8988T (cell line): Measurements from ENCODE around the gene VWF.
"Not testable (repeated sequence)": the region's sequence is repeated elsewhere in the genome, so short reads cannot be mapped to it uniquely, and the experiment has no call there.

Experiments
- DNase-seq: peaks from one replicate; pipeline ENCODE4 v3.0.0; 2011

Gene VWF

DNA sequence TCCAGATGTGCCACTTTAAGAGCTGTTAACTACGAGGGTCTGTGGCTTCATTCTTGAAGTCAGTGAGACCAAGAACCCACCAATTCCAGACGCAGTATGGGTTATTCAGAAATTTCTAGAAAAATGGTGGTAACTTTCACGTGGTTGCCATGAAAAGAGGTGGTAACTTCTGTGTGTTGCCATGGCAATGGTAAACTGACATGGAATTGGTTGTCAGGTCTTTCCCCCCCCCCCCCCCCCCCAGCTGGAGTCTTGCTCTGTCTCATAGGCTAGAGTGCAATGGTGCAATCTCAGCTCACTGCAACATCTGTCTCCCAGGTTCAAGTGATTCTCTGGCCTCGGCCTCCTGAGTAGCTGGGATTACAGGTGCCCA lies 18.8 kb upstream of the VWF start:
- no peak for DNase-seq

DNA sequence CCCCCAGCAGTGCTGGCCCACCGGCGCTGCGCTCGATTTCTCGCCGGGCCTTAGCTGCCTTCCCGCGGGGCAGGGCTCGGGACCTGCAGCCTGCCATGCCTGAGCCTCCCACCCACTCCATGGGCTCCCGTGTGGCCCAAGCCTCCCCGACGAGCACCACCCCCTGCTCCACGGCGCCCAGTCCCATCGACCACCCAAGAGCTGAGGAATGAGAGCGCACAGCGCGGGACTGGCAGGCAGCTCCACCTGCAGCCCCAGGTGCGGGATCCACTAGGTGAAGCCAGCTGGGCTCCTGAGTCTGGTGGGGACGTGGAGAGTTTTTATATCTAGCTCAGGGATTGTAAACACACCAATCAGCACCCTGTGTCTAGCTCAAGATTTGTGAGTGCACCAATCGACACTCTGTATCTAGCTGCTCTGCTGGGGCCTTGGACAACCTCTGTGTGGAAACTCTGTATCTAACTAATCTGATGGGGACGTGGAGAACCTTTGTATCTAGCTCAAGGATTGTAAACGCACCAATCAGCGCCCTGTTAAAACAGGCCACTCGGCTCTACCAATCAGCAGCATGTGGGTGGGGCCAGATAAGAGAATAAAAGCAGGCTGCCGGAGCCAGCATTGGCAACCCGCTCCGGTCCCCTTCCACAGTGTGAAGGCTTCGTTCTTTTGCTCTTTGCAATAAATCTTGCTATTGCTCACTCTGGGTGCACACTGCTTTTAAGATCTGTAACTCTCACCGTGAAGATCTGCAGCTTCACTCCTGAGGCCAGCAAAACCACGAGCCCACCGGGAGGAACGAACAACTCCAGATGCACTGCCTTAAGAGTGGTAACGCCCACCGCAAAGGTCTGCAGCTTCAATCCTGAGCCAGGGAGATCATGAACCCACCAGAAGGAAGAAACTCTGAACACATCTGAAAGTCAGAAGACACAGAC lies 18.2 kb upstream of the VWF start:
- not testable (repeated sequence) for DNase-seq

DNA sequence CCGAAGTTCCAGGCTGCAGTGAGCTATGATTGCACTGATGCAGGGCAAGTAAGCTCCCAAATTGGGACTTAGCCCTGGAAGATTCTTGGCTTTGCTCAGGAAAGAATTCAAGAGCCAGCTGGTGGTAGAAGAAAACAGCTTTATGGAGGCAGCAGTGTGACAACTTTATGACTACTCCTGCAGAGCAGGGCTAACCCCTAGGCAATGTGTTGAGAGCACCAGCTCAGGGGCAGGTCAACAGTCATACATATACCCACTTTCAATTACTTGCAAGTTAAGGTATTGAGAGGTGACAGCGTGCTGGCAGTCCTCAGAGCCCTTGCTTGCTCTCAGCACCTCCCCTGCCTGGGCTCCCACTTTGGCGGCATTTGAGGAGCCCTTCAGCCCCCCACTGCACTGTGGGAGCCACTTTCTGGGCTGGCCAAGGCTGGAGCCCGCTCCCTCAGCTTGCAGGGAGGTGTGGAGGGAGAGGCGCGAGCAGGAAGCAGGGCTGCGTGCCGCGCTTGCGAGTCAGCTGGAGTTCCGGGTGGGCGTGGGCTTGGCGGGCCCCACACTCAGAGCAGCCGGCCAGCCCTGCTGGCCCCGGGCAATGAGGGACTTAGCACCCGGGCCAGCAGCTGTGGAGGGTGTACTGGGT lies 17.4 kb upstream of the VWF start:
- not testable (repeated sequence) for DNase-seq

DNA sequence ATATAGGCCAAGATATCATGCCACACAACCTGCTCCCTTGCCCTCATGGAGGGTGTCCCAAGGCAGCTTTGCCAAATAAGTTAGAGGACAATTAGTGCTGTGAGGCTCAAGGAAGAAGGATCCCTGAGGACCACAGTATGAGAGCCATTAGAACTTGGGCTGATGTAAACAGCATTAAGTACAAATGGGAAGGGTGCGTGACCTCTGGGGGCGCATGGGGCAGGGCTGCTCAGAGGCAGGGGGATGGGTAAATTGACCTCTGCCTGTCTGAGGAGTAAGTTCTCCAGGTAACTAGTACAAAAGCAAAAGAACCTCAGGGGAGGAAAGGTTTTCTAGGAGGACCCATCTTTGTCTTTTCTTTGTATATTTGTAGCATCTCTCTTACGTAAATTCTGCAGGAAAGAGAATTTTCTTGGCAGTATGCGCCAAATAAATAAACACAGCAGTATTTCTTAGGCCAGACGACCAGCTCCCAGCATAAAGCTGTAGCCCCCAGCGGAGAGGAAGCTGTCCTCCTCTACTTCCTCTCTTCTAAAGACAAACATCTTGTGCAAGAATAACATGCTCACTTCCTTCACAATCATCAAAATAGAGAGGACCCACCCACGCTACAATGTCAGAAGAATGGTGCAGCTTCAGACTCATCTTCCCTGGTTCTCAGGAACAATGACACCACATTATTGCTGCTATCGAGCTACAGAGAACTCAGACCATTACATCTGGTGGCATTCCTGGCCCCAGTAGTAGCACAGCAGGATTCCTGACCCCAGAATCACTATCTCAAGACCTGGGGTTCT lies 16.4 kb upstream of the VWF start:
- no peak for DNase-seq

DNA sequence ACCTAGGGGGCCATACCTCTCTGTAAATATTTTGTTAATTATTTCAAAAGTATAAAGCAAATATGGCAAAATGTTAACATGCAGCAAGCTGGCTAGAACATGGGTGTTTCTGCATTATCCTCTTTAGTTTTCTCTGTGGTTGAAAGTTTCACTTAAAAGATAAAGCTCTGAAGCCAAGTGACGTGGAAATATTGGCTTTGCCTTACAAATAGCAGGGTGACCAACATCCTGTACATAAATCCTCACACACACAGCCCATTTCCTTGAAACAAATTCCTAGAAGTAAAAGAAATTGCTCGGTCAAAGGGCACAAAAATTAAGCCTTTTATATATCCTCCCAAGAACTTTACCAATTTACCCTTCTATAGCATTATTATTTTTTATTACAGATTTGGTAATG lies 10.6 kb upstream of the VWF start:
- no peak for DNase-seq

DNA sequence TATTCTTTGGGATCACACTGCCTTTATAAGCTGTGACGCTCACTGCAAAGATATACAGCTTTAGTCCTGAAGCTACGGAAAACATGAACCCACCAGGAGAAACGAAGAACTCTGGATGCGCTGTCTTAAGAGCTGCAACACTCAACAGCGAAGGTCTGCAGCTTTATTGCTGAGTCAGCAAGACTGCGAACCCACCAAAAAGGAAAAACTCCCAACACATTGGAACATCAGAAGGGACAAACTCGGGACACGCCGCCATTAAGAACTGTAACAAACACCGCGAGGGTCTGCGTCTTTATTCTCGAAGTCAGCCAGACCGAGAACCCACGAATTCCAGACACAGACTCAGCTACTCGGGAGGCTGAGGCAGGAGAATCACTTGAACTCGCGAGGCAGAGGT lies 9.2 kb upstream of the VWF start:
- DNase-seq = no peak

DNA sequence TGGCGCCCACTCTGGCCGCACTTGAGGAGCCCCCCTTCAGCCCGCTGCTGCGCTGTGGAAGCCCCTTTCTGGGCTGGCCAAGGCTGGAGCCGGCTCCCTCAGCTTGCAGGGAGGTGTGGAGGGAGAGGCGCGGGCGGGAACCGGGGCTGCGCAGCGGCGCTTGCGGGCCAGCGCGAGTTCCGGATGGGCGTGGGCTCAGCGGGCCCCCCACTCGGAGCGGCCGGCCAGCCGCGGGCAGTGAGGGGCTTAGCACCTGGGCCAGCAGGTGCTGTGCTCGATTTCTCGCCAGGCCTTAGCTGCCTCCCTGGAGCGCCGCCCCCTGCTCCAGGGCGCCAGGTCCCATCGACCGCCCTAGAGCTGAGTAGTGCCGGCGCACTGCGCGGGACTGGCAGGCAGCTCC lies 8.0 kb upstream of the VWF start:
- no peak for DNase-seq

DNA sequence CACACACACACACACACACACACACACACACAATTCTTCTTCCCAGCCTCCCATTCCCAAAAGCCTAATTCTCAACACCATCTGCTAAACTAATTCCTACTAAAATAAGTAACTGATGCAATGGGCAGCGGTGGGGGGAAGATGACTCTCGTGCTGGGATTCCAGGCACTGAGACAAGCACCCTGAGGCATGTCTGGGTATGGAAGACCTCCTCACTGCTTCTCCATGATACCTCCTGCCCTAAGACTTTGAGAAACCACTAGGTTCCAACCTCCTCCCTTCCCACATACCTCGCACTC lies 789 bp upstream of the VWF start:
- DNase-seq = no peak

DNA sequence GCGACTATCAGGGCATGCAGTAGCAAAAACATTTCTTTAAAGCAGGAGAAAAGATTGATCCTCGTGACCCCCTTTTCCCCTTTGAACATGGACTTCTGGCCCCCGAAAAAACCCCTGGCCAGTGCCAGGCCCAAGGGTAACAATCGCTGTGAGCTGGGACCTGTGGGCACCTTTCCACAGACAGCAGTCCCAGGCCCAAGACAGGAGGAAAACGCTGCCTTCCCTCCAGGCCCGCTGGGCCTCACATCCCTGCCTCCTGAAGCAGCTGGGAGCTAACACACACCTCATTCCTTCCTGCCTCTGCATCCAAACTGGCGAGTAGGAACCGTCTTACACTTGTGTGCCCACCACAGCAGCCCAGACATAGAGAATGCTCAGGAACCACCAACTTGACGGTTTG lies 1.2 kb downstream of the VWF start:
- DNase-seq = no peak

DNA sequence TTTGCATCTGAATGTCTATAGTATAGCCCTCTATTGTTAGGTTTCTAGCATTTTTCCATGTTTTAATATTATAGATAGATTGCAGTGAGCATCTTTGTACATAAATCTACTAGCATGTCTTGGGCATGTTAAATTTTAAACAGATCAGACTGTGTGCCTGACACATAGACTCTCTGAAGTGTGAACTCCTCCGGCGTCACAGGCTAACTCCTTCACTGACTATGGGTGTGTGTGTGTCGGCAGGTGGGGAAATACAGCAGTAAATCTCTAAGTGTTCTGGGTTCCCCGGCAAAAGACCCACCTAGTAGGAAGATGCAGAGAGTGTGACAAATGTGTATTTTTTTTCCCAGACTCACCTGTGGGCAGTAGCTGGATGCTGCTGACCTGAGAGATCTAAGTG lies 2.3 kb downstream of the VWF start:
- DNase-seq = no peak

DNA sequence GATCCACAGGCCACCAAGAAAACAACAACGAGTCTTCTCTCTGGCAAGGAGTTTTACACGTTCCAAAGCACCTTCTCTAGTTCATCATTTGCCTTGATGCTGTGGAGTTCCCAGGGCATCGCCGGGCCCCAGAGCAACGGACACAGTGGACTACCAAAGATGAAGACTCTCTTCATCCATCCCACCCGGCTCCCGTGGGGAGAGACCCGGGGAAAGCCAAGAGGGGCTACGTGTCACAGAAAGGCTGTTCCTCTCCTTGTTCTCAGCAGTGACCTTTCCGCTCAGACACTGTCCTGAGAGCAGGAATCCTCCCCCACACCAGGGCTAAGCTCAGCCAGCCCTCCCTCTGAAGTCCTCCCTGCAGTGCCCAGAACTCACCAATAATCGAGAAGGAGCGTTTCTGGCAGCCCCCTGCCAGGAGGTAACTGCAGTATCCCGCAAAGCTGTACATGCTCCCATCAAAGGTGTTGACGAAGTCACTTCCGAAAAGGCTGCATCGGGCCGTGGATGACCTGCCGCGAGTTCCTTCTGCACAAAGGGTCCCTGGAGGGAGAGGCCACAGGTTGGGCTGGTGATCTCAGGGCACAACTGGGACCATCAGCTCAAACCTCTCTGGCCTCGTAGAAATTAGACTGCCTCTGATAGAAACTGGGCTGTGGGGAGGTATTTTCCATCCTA lies 3.5 kb downstream of the VWF start:
- no peak for DNase-seq

DNA sequence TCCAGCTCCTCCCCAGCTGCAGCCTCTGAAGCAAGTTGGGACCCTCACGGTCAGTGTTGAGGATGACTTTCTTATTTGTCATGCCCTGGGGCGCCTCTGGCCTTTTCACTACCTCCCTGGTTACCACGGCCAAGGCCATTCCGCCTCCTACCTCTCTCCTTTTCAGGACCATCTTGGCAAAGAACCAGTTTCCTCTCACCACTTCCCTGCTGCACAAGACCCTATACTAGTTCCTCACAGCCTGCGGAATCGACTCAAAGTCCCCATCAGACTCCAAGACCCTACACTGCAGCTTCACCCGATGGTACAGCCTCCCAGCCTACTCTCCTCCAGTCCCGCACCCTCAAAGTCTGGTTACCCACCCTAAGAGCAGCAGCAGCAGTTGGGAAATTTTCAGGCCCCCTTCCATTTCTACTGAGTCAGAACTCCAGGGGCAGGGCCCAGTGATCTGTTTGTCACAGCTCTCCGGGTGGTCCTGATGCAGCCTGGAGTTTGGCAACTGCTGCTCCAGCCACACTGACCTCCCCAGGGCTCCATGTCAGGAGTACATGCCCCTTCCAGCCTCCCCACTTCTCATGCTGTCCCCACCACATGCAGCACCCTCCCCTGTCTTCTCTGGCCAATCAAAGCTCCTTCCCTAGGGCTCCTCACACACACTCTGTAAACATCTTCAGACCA lies 5.4 kb downstream of the VWF start:
- no peak for DNase-seq

DNA sequence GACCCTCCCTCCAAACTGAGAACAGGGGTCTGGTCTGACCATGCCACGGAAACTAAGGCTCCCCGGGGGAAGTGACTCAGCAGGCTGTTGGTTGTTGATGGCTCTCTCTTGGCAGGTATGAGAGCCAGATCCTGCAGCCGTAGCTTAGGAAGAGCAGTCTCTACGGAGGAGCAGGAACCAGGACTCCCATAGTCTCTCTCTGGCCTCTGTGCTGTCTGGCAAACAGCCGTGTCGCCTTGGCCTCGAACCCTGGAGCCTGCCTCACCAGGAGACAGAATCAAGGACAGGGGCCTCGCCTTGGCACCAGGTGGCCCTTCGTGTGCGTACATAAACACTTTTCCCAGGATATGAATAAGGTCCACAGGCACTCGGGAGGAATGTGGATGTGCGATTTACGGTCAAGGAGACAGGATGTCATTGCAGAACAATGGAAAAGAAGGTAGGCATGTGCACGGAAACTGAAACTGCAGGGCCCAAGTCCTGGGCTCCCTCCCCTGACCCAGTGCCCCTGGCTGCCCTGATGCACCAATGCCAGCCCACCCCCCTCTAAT lies 7.9 kb downstream of the VWF start:
- DNase-seq = peak; percentile 29

DNA sequence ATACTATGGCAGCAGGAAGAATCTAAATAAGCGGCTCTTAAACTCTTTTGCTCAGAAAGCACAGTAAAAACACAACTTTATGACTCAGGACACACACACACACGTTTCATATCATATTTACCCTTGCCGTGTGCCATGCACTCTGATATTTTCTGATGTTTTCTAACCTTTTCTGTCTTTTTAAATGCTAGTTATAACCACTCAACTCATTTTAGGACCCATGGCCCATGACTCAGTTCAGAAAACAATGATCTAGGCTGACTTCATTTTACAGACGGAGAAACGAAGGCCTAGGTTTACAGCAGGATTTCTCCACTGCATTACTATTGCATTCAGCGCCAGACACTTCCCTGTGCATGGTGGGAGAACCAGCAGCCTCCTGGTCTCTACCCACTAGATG lies 9.1 kb downstream of the VWF start:
- DNase-seq = no peak

DNA sequence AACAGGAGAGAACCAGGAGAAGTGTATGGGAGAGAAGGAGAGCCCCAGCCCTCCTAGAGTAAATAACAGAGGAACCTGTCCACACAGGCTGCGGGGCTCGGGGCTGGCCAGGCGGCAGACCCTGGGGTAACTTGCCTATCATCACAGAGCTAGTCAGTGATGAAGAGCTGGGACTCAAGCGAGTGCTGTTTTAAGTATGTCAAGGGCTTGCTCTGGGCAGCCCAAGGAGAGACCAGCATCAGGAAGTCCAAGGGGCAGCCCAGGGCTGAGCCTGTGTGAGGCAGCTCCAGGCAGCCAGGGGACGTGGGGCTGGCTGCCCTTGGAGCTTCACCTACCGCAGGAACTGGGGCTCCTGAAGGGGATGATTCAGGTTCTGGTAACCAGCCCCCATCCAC lies 10.0 kb downstream of the VWF start:
- no peak for DNase-seq

DNA sequence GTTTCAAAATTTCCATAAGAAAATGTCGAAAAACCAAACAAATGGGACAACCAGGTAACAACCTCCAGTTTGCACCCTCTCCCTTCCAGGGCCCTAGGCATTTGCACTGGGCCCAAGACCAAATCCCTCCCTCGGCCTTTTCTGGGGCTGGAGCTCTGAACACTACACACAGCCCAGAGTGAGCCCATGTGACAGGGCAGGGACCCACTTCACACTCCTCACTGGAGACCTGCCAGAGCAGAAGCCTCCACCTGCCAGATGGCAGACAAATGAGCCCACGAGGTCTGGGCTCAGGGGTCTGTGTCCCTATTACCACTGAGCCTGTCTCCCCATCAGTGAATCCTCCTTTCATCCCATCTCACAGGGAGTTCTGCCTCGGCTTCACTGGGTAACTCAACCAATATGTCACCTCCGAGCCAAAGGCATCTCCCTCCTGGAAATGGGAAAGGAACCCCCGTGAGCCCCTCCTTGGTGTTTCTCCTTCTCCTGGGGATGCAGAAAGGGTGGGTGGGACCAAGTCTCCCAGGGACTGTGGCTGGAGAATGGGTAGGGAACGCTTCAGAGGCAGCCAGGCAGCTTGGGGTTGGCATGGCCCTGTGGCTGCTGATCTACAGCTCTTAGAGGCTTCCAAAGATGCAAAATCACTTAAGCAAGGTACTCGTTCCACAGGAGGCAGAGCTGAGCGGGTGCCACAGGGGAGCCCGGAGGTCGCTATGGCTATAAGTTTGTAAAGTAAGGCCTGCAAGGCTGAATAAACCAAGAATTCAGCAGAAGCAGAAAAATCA lies 10.6 kb downstream of the VWF start:
- DNase-seq = no peak

DNA sequence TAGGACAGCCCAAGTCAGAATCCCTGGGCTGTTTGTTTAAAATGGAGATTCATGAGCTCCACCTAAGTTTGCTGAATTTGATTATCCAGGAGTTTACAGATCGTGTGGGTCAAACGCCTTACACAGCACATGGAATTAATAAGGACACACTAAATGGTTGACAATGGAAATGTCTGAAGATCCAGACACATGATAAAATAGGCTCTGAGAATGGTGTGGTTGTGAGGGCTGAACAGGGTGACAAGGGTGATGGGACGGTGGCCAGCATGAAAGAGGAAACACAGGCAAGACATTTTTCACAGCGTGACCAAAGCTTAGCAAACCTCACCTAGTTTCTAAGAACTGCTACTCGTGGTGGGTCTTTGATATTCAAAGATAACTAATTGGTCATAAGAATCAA lies 12.5 kb downstream of the VWF start:
- no peak for DNase-seq

DNA sequence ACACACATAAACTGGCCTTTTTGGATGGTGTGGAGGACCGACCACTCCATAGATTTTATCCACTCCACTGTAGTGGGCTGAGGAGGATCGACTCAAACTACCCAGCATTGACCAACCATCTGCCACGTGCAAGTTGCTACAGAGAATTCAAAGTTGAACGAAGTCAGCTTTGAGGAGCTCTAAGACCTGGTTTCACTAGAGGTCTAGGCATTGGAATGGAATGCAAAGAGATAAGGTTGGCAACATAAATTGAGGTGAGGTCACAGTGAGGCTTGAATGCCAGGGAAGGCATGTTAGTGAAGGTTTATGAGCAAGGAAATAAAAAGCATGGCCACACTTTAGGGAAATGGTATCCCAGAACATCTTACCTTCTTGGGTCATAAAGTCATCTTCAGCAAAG lies 14.5 kb downstream of the VWF start:
- DNase-seq = no peak

DNA sequence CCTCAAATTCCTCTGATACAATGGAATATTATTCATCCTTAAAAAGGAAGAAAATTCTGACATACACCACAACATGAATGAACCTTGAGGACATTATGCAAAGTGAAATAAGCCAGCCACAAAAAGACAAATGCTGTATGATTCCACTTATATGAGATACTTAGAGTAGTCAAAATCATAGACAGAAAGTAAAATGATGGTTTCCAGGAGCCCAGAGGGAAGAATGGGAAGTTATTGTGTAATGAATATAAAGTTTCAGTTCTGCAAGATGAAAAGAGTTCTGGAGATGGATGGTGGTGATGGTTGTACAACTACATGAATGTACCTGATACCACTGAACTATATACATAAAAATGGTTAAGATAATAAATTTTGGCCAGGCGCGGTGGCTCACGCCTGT lies 18.3 kb downstream of the VWF start:
- DNase-seq = no peak

DNA sequence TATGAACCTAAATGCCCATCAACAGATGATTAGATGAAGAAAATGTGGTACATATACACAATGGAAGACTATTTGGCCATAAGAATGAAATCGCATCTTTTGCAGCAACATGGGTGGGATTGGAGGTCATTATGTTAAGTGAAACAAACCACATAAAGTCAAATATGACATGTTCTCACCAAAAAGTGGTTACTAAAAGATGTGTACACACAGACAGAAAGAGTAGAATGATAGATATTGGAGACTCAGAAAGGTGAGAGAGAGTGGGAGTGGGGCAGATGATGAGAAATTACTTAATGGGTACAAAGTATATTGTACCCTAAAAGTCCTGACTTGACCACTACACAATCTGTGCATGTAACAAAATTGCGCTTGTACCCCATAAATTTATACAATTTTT lies 19.6 kb downstream of the VWF start:
- no peak for DNase-seq

DNA sequence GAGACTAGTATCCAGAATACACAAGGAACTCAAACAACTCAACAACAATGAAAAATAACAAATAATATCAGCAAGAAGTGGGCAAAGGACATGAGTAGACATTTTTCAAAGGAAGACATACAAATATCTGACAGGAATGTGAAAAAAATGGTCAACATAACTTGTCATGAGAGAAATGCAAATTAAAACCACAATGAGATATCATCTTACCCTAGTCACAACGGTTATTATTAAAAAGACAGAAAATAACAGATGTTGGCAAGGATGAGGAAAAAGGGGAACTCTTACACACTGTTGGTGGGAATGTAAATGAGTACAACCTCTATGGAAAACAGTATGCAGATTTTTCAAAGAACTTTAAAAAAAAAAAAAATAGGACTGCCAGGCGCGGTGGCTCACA lies 20.4 kb downstream of the VWF start:
- DNase-seq = no peak

DNA sequence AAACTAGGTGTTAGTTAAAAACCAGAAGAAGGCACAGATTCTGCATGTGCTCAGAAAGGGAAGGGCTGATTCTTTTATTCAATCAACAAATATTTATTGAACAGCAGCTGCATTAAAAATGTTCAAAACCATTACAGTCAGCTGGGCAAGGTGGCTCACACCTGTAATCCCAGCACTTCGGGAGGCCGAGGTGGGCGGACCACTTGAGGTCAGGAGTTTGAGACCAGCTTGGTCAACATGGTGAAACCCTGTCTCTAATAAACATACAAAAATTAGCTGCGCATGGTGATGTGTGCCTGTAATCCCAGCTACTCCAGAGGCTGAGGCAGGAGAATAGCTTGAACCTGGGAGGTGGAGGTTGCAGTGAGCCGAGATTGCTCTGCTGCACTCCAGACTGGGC lies 22.4 kb downstream of the VWF start:
- DNase-seq = not testable (repeated sequence)
